Measurements from ENCODE around the gene PGM1.

DNA sequence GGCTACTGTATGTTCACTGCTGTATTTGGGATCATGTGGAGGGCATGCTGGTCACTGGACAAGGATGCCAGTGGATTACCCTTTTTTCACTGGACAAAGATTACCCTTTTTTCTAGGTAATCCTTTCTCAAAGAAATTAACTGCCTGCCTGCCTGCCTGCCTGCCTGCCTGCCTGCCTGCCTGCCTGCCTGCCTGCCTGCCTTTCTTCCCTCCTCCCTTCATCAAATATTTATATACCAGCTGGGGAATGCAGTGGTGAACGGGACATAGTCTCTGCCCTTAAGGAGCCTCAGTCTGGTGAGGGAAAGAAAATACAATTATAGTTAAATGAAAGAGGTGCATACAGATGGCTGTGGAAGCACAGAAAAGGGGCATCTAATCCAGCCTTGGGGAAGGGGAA lies 85.0 kb downstream of the PGM1 start:
- TF ChIP-seq, protein P1, sequence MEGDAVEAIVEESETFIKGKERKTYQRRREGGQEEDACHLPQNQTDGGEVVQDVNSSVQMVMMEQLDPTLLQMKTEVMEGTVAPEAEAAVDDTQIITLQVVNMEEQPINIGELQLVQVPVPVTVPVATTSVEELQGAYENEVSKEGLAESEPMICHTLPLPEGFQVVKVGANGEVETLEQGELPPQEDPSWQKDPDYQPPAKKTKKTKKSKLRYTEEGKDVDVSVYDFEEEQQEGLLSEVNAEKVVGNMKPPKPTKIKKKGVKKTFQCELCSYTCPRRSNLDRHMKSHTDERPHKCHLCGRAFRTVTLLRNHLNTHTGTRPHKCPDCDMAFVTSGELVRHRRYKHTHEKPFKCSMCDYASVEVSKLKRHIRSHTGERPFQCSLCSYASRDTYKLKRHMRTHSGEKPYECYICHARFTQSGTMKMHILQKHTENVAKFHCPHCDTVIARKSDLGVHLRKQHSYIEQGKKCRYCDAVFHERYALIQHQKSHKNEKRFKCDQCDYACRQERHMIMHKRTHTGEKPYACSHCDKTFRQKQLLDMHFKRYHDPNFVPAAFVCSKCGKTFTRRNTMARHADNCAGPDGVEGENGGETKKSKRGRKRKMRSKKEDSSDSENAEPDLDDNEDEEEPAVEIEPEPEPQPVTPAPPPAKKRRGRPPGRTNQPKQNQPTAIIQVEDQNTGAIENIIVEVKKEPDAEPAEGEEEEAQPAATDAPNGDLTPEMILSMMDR (IDR thresholded peaks at IDR 0.05): no peak
- TF ChIP-seq POLR2A (IDR thresholded peaks at IDR 0.05; ENCODE audit: low read depth) (no peak), EP300 (IDR thresholded peaks at IDR 0.05) (no peak), POLR2AphosphoS5 (IDR thresholded peaks at IDR 0.05) (no peak)
